Measurements from ENCODE around the gene IQCH. TPM values are rescaled to one million over a fixed set of nuclear protein-coding genes. Genes with fewer than 3 reads are reported as not detected.
"Not testable (repeated sequence)": the region's sequence is repeated elsewhere in the genome, so short reads cannot be mapped to it uniquely, and the experiment has no call there.

Gene IQCH
- total and polyA plus RNA-seq, 4 donors = 2.4 to 9.0 (median 4.8) TPM

DNA sequence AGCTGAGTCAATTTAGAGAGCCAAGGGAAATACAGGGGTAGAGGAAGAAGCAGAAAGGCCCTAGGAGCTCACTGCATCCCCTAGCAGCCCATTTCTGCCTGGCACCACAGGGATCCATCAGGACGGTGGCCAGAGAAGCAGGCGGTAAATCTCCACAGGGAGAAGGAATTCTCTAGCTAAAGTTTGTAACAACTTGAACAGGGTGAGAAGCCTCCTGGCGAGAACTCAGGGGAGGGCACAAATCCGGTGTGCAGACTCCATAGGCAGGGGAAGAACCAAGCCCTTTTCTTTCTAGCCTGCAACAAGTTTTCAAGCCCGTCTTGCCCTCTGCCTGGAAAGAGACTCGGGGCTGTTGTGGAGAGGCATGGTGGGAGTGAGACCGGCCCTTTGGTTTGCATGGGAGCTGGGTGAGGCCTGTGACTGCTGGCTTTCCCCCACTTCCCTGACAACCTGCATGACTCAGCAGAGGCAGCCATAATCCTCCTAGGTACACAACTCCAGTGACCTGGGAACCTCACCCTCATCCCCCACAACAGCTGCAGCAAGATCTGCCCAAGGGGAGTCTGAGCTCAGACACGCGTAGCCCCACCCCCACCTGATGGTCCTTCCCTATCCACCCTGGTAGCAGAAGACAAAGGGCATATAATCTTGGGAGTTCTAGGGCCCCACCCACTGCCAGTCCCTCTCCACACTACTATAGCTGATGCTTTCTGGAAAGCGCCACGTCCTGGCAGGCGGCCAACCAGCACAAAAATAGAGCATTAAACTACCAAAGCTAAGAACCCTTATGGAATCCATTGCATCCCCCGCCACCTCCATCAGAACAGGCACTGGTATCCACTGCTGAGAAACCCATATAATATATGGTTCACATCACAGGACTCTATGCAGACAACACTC, 182.0 kb downstream of the IQCH start:
- H3K4me1 ChIP-seq (ENCODE audit: control insufficient read depth, insufficient read depth, low read length); H3K36me3 ChIP-seq (ENCODE audit: control insufficient read depth, insufficient read depth, low read length); H3K27me3 ChIP-seq (ENCODE audit: control insufficient read depth, insufficient read depth, low read length); H3K9me3 ChIP-seq (ENCODE audit: control insufficient read depth, insufficient read depth, low read length); DNase-seq (ENCODE audit: low read depth in 4 of 6, low spot score in 6 of 6); H3K27ac ChIP-seq (ENCODE audit: low read depth, low read length); H3K4me3 ChIP-seq (ENCODE audit: low read depth, low read length): not testable (repeated sequence)
- 88% methylated on average over 7 of the region's 13 CpGs for WGBS (ENCODE audit: insufficient coverage)

DNA sequence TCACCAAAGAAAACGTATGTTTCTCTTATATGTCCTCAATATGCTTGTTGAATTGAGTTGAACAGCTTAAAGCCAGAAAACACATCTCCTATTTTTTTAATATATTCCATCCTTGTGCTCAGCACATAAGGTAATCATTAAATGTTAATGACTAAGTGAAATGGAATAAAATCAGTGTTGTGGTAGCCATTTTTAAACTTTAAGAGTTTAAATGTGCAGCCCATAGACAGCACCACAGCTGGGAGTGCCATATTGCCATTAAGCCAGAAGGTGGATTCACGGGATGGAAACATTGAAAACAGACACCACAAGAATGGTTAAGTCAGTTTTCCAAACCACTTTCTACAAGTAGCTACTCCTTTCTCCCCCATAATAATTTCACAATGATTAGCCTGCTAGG, 189.5 kb downstream of the IQCH start:
- Histone ChIP-seq H3K27me3 (ENCODE audit: control insufficient read depth, insufficient read depth, low read length) (no peaks in the 10 kb centered on the region), H3K36me3 (ENCODE audit: control insufficient read depth, insufficient read depth, low read length) (no peaks in the 10 kb centered on the region), H3K9me3 (ENCODE audit: control insufficient read depth, insufficient read depth, low read length) (no peaks in the 10 kb centered on the region), H3K27ac (ENCODE audit: low read depth, low read length) (no peak overlapping the region), H3K4me1 (ENCODE audit: control insufficient read depth, insufficient read depth, low read length) (no peaks in the 10 kb centered on the region), H3K4me3 (ENCODE audit: low read depth, low read length) (no peak overlapping the region)
- DNase-seq (ENCODE audit: low read depth in 4 of 6, low spot score in 6 of 6) = peak in 1 of 6 donors; percentile 49
- no CpG with 5 or more reads among the region's 2 CpGs for WGBS (ENCODE audit: insufficient coverage)

DNA sequence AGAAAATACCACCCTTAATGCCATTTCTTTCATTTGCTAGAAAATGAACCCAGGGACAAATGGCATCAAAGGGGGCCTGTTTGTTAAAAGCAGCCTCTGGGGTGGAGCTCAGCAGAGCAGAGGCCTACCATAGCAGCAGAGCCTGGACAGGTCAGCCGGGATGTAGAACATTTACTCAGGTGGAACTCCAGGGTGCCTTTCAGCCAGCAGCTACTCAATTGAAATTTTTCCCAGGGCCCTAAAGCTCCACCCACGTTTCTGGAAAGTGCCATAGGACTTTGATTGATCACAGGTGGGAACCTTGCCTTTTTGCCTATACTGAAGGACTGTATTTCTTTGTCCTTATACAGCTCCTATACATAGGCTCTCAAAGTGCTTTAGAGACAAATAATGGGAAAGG, 191.9 kb downstream of the IQCH start:
- H3K27me3 ChIP-seq (ENCODE audit: control insufficient read depth, insufficient read depth, low read length) = no peaks in the 10 kb centered on the region
- 54% methylated on average over 2 of the region's 2 CpGs for WGBS (ENCODE audit: insufficient coverage)
- H3K4me1 ChIP-seq (ENCODE audit: control insufficient read depth, insufficient read depth, low read length) = no peaks in the 10 kb centered on the region
- no peaks in the 10 kb centered on the region for H3K36me3 ChIP-seq (ENCODE audit: control insufficient read depth, insufficient read depth, low read length)
- no peak for DNase-seq (ENCODE audit: low read depth in 4 of 6, low spot score in 6 of 6)
- no peak overlapping the region for H3K27ac ChIP-seq (ENCODE audit: low read depth, low read length)
- H3K9me3 ChIP-seq (ENCODE audit: control insufficient read depth, insufficient read depth, low read length) = no peaks in the 10 kb centered on the region
- no peak overlapping the region for H3K4me3 ChIP-seq (ENCODE audit: low read depth, low read length)

DNA sequence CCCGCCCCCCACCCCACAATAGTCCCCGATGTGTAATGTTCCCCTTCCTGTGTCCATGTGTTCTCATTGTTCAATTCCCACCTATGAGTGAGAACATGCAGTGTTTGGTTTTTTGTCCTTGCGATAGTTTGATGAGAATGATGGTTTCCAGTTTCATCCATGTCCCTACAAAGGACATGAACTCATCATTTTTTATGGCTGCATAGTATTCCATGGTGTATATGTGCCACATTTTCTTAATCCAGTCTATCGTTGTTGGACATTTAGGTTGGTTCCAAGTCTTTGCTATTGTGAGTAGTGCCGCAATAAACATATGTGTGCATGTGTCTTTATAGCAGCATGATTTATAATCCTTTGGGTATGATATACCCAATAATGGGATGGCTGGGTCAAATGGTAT, 193.8 kb downstream of the IQCH start:
- not testable (repeated sequence) for H3K36me3 ChIP-seq (ENCODE audit: control insufficient read depth, insufficient read depth, low read length); DNase-seq (ENCODE audit: low read depth in 4 of 6, low spot score in 6 of 6); H3K4me3 ChIP-seq (ENCODE audit: low read depth, low read length); H3K4me1 ChIP-seq (ENCODE audit: control insufficient read depth, insufficient read depth, low read length); H3K27ac ChIP-seq (ENCODE audit: low read depth, low read length); H3K9me3 ChIP-seq (ENCODE audit: control insufficient read depth, insufficient read depth, low read length); H3K27me3 ChIP-seq (ENCODE audit: control insufficient read depth, insufficient read depth, low read length)
- WGBS (ENCODE audit: insufficient coverage) = no CpG with 5 or more reads among the region's 5 CpGs

DNA sequence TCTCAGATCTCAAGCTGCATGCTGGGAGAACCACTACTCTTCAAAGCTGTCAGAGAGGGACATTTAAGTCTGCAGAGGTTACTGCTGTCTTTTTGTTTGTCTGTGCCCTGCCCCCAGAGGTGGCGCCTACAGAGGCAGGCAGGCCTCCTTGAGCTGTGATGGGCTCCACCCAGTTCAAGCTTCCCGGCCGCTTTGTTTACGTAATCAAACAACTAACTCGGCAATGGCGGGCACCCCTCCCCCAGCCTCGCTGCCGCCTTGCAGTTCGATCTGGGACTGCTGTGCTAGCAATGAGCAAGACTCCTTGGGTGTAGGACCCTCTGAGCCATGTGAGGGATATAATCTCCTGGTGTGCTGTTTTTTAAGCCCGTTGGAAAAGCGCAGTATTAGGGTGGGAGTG, 199.1 kb downstream of the IQCH start:
- H3K36me3 ChIP-seq (ENCODE audit: control insufficient read depth, insufficient read depth, low read length) = not testable (repeated sequence)
- 100% methylated on average over 7 of the region's 11 CpGs for WGBS (ENCODE audit: insufficient coverage)

DNA sequence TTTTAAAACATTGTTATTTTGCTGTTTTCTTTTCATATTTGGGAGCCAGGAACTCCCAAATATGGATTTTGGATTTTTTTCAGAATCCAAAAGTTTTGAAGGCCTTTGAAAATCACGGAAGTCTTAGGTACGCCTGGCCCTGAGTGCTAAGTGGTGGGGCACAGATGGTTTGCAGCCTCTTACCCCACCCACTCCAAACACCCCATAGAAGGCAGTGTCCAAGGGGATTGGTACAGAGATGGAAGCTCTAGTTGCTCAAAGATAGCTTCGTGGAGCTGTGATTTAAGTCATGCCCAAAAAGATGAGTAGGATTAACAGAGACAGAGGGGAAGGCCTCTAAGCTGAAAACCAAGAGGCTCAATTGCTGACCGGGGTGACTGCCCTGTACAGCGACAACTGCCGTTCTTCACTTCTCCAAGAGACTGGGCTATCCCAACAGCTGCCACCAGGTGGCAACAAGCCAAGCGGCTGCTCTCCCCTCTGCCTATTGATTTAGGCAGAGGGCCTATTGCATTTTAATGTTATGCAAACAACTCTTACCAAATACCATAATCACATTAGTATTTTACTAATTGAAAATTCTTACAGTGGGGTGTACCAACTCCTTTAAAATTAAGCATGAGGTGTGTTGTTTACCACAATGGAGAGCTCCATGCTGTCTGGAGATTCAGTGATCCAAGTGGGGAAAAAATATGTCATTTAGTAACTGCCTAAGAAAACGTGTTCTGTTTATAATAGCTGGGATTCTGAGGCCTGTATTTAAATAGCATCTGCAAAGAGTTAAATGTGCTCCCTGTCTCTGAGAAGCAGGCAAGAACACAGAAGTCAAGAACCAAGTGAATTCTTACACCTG, 202.3 kb downstream of the IQCH start:
- Histone ChIP-seq H3K27me3 (ENCODE audit: control insufficient read depth, insufficient read depth, low read length) (no peaks in the 10 kb centered on the region), H3K27ac (ENCODE audit: low read depth, low read length) (no peak overlapping the region), H3K4me1 (ENCODE audit: control insufficient read depth, insufficient read depth, low read length) (peaks cover 4% of the 10 kb centered on the region), H3K36me3 (ENCODE audit: control insufficient read depth, insufficient read depth, low read length) (peaks cover 2% of the 10 kb centered on the region), H3K4me3 (ENCODE audit: low read depth, low read length) (no peak overlapping the region), H3K9me3 (ENCODE audit: control insufficient read depth, insufficient read depth, low read length) (no peaks in the 10 kb centered on the region)
- 6% methylated on average over 2 of the region's 8 CpGs for WGBS (ENCODE audit: insufficient coverage)
- peak; percentile 19 to 93 (median 67) for DNase-seq (ENCODE audit: low read depth in 4 of 6, low spot score in 6 of 6)

More for the DNA sequence above, 199.1 kb downstream of the IQCH start:
- H3K27me3 ChIP-seq (ENCODE audit: control insufficient read depth, insufficient read depth, low read length); H3K9me3 ChIP-seq (ENCODE audit: control insufficient read depth, insufficient read depth, low read length); DNase-seq (ENCODE audit: low read depth in 4 of 6, low spot score in 6 of 6); H3K27ac ChIP-seq (ENCODE audit: low read depth, low read length); H3K4me3 ChIP-seq (ENCODE audit: low read depth, low read length); H3K4me1 ChIP-seq (ENCODE audit: control insufficient read depth, insufficient read depth, low read length): not testable (repeated sequence)

DNA sequence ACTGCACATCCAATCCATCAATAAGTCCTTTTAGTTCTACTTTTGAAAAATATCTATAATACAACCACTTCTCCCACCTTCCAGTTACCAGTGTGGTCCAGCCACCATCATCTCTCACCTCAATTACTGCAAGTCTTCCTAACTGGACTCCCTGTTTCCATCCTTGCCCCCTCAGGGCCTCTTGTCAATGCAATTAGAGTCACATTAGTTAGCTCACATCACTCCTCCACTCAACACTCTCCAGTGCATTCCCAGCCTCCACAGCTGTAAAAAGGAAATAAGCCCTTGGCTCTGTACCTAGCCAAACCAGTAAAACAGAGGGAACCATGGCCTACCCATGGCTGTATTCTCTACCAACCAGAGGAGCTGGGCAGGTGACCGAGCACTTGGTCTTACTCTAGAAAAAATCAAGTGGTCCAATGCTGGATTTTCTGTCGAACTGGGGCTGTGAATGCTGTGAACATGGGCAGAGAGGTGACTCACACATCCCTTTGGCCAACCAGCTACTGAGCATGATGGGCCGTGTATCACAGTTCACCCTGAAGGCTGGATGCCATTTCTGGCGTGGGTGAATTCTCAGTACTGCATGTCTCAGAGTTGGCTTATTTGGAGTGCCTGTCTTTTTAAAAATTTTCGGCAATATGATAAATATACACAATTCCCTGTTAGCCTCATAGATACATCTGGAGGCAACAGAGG, 203.9 kb downstream of the IQCH start:
- no peaks in the 10 kb centered on the region for H3K27me3 ChIP-seq (ENCODE audit: control insufficient read depth, insufficient read depth, low read length)
- no peak overlapping the region for H3K27ac ChIP-seq (ENCODE audit: low read depth, low read length)
- no peak for DNase-seq (ENCODE audit: low read depth in 4 of 6, low spot score in 6 of 6)
- no peak overlapping the region for H3K4me3 ChIP-seq (ENCODE audit: low read depth, low read length)
- WGBS (ENCODE audit: insufficient coverage) = 90% methylated on average over 2 of the region's 5 CpGs
- H3K4me1 ChIP-seq (ENCODE audit: control insufficient read depth, insufficient read depth, low read length) = peaks cover 4% of the 10 kb centered on the region
- peaks cover 2% of the 10 kb centered on the region for H3K36me3 ChIP-seq (ENCODE audit: control insufficient read depth, insufficient read depth, low read length)
- no peaks in the 10 kb centered on the region for H3K9me3 ChIP-seq (ENCODE audit: control insufficient read depth, insufficient read depth, low read length)

DNA sequence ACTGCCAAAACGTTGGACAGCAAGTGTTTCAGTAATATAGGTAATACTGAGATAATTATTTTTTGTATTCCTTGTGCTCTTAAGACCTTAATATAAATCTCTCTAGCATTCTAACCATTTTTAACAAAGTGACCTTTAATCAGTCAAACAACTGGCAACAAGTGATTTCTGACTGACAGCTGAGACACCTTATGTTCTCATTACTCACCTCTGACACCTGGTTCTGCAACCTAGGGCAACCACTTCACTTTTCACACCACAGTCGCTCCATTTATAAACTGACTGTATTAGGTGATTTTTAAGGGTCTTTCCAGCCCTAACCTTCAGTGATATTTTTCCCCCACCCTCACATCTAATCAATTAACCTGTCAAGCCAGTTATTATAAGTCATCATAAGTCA, 205.9 kb downstream of the IQCH start:
- WGBS (ENCODE audit: insufficient coverage) = no CpG with 5 or more reads among the region's 2 CpGs
- H3K4me3 ChIP-seq (ENCODE audit: low read depth, low read length) = no peak overlapping the region
- H3K27me3 ChIP-seq (ENCODE audit: control insufficient read depth, insufficient read depth, low read length) = no peaks in the 10 kb centered on the region
- H3K4me1 ChIP-seq (ENCODE audit: control insufficient read depth, insufficient read depth, low read length) = peaks cover 4% of the 10 kb centered on the region
- DNase-seq (ENCODE audit: low read depth in 4 of 6, low spot score in 6 of 6) = no peak
- no peaks in the 10 kb centered on the region for H3K9me3 ChIP-seq (ENCODE audit: control insufficient read depth, insufficient read depth, low read length)
- H3K36me3 ChIP-seq (ENCODE audit: control insufficient read depth, insufficient read depth, low read length) = peaks cover 4% of the 10 kb centered on the region
- no peak overlapping the region for H3K27ac ChIP-seq (ENCODE audit: low read depth, low read length)

DNA sequence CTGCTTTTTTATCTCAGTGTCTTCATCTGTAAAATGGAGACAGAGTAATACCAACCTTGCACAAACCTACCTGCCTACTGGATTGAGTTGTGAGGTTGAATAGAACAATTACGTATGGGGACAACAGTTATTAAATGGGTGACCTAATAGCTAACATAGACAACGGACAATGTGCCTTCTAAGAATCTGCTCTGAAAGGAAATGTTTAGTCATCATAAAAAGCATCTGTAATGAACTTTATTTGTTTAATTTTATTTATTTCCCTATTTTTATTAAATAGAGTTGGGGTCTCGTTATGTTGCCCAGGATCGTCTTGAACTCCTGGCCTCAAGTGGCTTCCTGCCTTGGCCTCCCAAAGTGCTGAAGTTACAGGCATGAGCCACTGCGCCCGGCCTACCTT, 207.1 kb downstream of the IQCH start:
- WGBS (ENCODE audit: insufficient coverage) = 98% methylated on average over 4 of the region's 6 CpGs
- Histone ChIP-seq H3K4me3 (ENCODE audit: low read depth, low read length) (no peak overlapping the region), H3K27me3 (ENCODE audit: control insufficient read depth, insufficient read depth, low read length) (no peaks in the 10 kb centered on the region), H3K36me3 (ENCODE audit: control insufficient read depth, insufficient read depth, low read length) (peaks cover 5% of the 10 kb centered on the region), H3K4me1 (ENCODE audit: control insufficient read depth, insufficient read depth, low read length) (peaks cover 3% of the 10 kb centered on the region), H3K27ac (ENCODE audit: low read depth, low read length) (no peak overlapping the region), H3K9me3 (ENCODE audit: control insufficient read depth, insufficient read depth, low read length) (no peaks in the 10 kb centered on the region)
- DNase-seq (ENCODE audit: low read depth in 4 of 6, low spot score in 6 of 6) = no peak

All from spinal cord (tissue), 10 donors.